HepG2 (cell line): Measurements from ENCODE around the gene CACNA1I. TPM values are rescaled to one million over a fixed set of nuclear protein-coding genes. Genes with fewer than 3 reads are reported as not detected.

ENCODE experiments used
- ATAC-seq: fragments of 200-7000 bp; cut with Tn5 transposase; 3 replicates; pipeline ENCODE4 v1.9.1; 2020; ENCODE audit warnings: mild to moderate bottlenecking, moderate library complexity
- BruUV-seq: library from RNA; stranded (reverse); fragments of 400-500 nt; replicated peaks from 2 replicates; lab custom pipeline; 2021; lab: Mats Ljungman, UMichigan
- CTCF ChIA-PET: fragments of 300-600 bp; formaldehyde crosslinking; extraction: SDS; loops from one replicate; lab custom pipeline; 2021; ENCODE audit warnings: low total read pairs, inconsistent platforms, low intra/inter-chr PET ratio; lab: Yijun Ruan, JAX
- POLR2A ChIA-PET: fragments of 350-600 bp; sonication (Branson Sonifier 250); formaldehyde crosslinking; loops from one replicate; lab custom pipeline; 2020; ENCODE audit warnings: antibody characterized with exemption, inconsistent platforms; lab: Yijun Ruan, JAX
- DNase-seq: peaks from one replicate; pipeline ENCODE4 v3.0.0-alpha.2; 2015; ENCODE audit warnings: low spot score
- FAIRE-seq: peaks from 3 replicates; lab custom pipeline; 2011; peaks lifted over from hg19 to GRCh38; lab: Jason Lieb, UNC
- H2AFZ ChIP-seq: one replicate; pipeline ENCODE4 v1.6.1; 2011; ENCODE audit warnings: low read length, inconsistent platforms
- H3K27ac ChIP-seq: fragments of 300-600 bp; 3 replicates; pipeline ENCODE4 v1.8.0; 2011; ENCODE audit warnings: mixed run types, mild to moderate bottlenecking, mixed read lengths, low read length, inconsistent platforms; ENCODE audit not compliant: insufficient read depth; ENCODE audit errors: extremely low read length
- H3K27me3 ChIP-seq, 2 experiments: fragments of 200-600 bp in 1 of 2; 2 replicates in 1 of 2; 3 replicates in 1 of 2; pipeline versions ENCODE4 v1.6.0 to v1.8.0; 2011; ENCODE audit warnings: low read length in 2 of 2, mild to moderate bottlenecking in 2 of 2, moderate library complexity in 2 of 2, inconsistent platforms in 1 of 2; ENCODE audit not compliant: insufficient read depth in 2 of 2, control insufficient read depth in 1 of 2
- H3K36me3 ChIP-seq, 2 experiments: fragments of 200-600 bp in 1 of 2; replicated peaks in 1 of 2; 2 replicates in 1 of 2; 3 replicates in 1 of 2; pipeline versions ENCODE4 v1.5.1 to v1.8.0; 2011; ENCODE audit warnings: low read length in 2 of 2, inconsistent platforms in 1 of 2; ENCODE audit not compliant: insufficient read depth in 2 of 2, control insufficient read depth in 1 of 2
- H3K4me1 ChIP-seq: 2 replicates; pipeline ENCODE4 v1.5.1; 2012; ENCODE audit warnings: low read length, inconsistent platforms; ENCODE audit not compliant: insufficient read depth
- H3K4me2 ChIP-seq: 2 replicates; pipeline ENCODE4 v1.6.0; 2011; ENCODE audit warnings: low read depth, low read length, inconsistent platforms
- H3K4me3 ChIP-seq, 3 experiments: fragments of 200-600 bp in 1 of 3; sonication (generic), shearing (Covaris generic) in 1 of 3; replicated peaks in 1 of 3; 2 replicates each; pipeline ENCODE4 v1.5.1; 2011 to 2016; ENCODE audit warnings: low read length in 3 of 3, inconsistent platforms in 2 of 3, low read depth in 2 of 3, mild to moderate bottlenecking in 2 of 3, control low read depth in 1 of 3, mixed read lengths in 1 of 3; ENCODE audit not compliant: insufficient read depth in 1 of 3
- H3K79me2 ChIP-seq: one replicate; pipeline ENCODE4 v1.6.1; 2011; ENCODE audit warnings: low read length, inconsistent platforms; ENCODE audit not compliant: insufficient read depth
- H3K9ac ChIP-seq: 2 replicates; pipeline ENCODE4 v1.6.0; 2011; ENCODE audit warnings: mild to moderate bottlenecking, low read depth, low read length, inconsistent platforms; ENCODE audit not compliant: insufficient read depth
- H3K9me3 ChIP-seq: 2 replicates; pipeline ENCODE4 v1.5.1; 2012; ENCODE audit warnings: mild to moderate bottlenecking, low read length
- H4K20me1 ChIP-seq: 2 replicates; pipeline ENCODE4 v1.6.0; 2011; ENCODE audit warnings: inconsistent platforms, mild to moderate bottlenecking, low read length, moderate library complexity; ENCODE audit not compliant: insufficient read depth
- ATF7-NPFF ChIP-seq: sonication (generic); formaldehyde crosslinking; IDR thresholded peaks from 2 replicates; pipeline ENCODE4 v1.8.1; 2023; ENCODE audit warnings: mild to moderate bottlenecking, low read depth, missing genetic modification reagents, moderate library complexity
- CENPX ChIP-seq: sonication (generic); formaldehyde crosslinking; IDR thresholded peaks from 2 replicates; pipeline ENCODE4 v1.9.0; 2021; ENCODE audit warnings: mild to moderate bottlenecking, missing genetic modification reagents, moderate library complexity
- HNF4G ChIP-seq, 2 experiments: sonication (generic) in 1 of 2; formaldehyde crosslinking in 1 of 2; IDR thresholded peaks; 2 replicates each; pipeline versions ENCODE4 v1.4.0 to v1.6.1; 2011 to 2020; ENCODE audit warnings: borderline replicate concordance in 2 of 2, low read depth in 2 of 2, mild to moderate bottlenecking in 2 of 2, low read length in 1 of 2, missing genetic modification reagents in 1 of 2, moderate library complexity in 1 of 2
- PCBP2 ChIP-seq: fragments of 200-400 bp; formaldehyde crosslinking; optimal IDR thresholded peaks from 2 replicates; pipeline ENCODE3; 2018; ENCODE audit warnings: low read length, low read depth; ENCODE audit not compliant: poor library complexity, severe bottlenecking
- SIN3A ChIP-seq: IDR thresholded peaks from 2 replicates; pipeline ENCODE4 v1.6.1; 2011; ENCODE audit warnings: low read depth, mild to moderate bottlenecking, control low read depth, low read length, borderline replicate concordance
- TBP ChIP-seq: sonication (generic); formaldehyde crosslinking; IDR thresholded peaks from 2 replicates; pipeline ENCODE4 v1.5.0; 2020; ENCODE audit warnings: missing genetic modification reagents
- ZMYM3 ChIP-seq: sonication (generic); formaldehyde crosslinking; IDR thresholded peaks from 2 replicates; pipeline ENCODE4 v1.5.1; 2020; ENCODE audit warnings: mild to moderate bottlenecking, missing genetic modification reagents
- ZNF274 ChIP-seq: sonication (generic); formaldehyde crosslinking; IDR thresholded peaks from 2 replicates; pipeline ENCODE4 v1.5.1; 2020; ENCODE audit warnings: mild to moderate bottlenecking, missing genetic modification reagents
- ZNF567 ChIP-seq: sonication (generic); formaldehyde crosslinking; IDR thresholded peaks from 2 replicates; pipeline ENCODE4 v1.8.1; 2023; ENCODE audit warnings: mild to moderate bottlenecking, missing genetic modification reagents, borderline replicate concordance
- ZNF724P ChIP-seq: sonication (generic); formaldehyde crosslinking; IDR thresholded peaks from 2 replicates; pipeline ENCODE4 v1.8.0; 2022; ENCODE audit warnings: missing genetic modification reagents, borderline replicate concordance
- WGBS: methylation state at CpG from one replicate; pipeline ENCODE4 v1.1.6; 2017; ENCODE audit warnings: low lambda C conversion rate; 5-methylcytosine and 5-hydroxymethylcytosine counted together
- in situ Hi-C: cut with HindIII; loops from 2 replicates; pipeline ENCODE4 v1.10.0; 2017; ENCODE audit warnings: low pct_unique_long_range_greater_than_20kb; ENCODE audit not compliant: extremely low pct_ligation_motif_present
- intact Hi-C: fragments of 100-400 bp; cut with micrococcal nuclease; formaldehyde crosslinking; loops from one replicate; pipeline ENCODE4 v1.10.0; 2022; ENCODE audit not compliant: unreplicated experiment
- polyA plus RNA-seq, 8 experiments: library from polyadenylated mRNA; depleted of rRNA in 3 of 8; stranded (reverse) in 7 of 8; unstranded in 1 of 8; fragments of >200 nt; fragmentation: Illumina TruSeq in 4 of 8; extraction: Trizol in 4 of 8; gene quantifications; 2 replicates each; pipeline versions ENCODE4 v1.2.1 to v1.2.3, GENCODE V29; 2011 to 2016; ENCODE audit warnings: low read depth in 4 of 8, missing spikeins in 1 of 8, mixed read lengths in 1 of 8; ENCODE audit not compliant: insufficient read depth in 1 of 8
- total RNA-seq, 5 experiments: library from RNA; depleted of rRNA; stranded (reverse); fragments of >200 nt; fragmentation: Illumina TruSeq; extraction: Trizol; gene quantifications; 2 replicates each; pipeline ENCODE4 v1.2.3, GENCODE V29; 2016; ENCODE audit warnings: low read depth in 1 of 5
- TF ChIP-seq, protein P1 (sequence below): sonication (generic); formaldehyde crosslinking; IDR thresholded peaks from 2 replicates; pipeline ENCODE4 v1.8.1; 2023; ENCODE audit warnings: mild to moderate bottlenecking, missing genetic modification reagents
- TF ChIP-seq, protein P2 (sequence below): sonication (generic); formaldehyde crosslinking; IDR thresholded peaks from 2 replicates; pipeline ENCODE4 v1.8.0; 2022; ENCODE audit warnings: missing genetic modification reagents, mild to moderate bottlenecking, borderline replicate concordance
- TF ChIP-seq, protein P3 (sequence below): sonication (generic); formaldehyde crosslinking; conservative IDR thresholded peaks from 2 replicates; pipeline ENCODE4 v1.8.0; 2022; ENCODE audit warnings: low read depth, missing genetic modification reagents
- TF ChIP-seq, protein P4 (sequence below): sonication (generic); formaldehyde crosslinking; IDR thresholded peaks from 2 replicates; pipeline ENCODE4 v1.9.0; 2022; ENCODE audit warnings: missing genetic modification reagents, mild to moderate bottlenecking, borderline replicate concordance

The CACNA1I gene
- total and polyA plus RNA-seq, 2 of the 13 experiments (the other 11 are each of a cell fraction or from before 2014, with no cell fraction given), result not detected

DNA sequence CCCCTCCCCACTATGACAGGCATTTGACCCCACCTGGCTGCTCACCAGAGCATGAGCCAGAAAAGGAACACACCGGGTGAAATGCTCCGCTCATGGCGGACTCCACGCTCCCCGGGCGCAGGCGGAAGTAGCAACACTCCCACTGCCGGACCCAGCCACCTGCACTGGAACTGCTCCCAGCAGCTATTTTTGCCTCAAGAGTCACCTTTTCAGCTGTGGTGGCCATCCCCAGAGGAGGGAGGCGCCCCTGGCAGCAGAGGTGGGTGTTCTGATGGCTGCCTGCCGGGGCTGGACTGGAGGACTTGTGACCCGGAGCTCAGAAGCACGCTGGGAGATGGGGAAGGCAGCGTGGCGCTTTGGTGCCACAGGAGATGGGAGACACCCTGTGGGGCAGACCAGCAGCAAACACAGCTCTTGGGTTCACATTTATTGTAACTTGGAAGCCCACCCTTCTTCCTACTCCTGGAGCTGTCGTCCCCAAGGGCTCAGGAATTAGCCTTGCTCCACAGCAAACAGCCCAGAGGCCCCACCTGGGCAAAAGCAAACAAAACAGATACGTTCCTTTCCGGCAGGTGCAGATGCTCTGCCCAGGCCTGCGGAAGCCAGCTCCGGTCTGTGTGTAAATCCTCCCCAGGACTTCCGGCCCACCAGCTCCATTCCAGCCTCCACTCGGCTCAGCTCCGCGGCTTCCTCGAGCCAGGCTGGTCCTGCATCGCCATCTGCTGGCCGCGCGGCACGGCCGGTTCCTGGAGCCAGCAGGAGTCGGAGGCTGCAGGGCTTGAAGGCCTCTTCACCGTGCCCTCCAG is 41.7 kb upstream of the CACNA1I start (continued):
- no peak for TF ChIP-seq TBP (CRISPR knock-in tag)
- TF ChIP-seq CENPX (CRISPR knock-in tag), result no peak
- TF ChIP-seq ZMYM3 (CRISPR knock-in tag), result peak; percentile 80; the same call in 1 of the 2 replicates

DNA sequence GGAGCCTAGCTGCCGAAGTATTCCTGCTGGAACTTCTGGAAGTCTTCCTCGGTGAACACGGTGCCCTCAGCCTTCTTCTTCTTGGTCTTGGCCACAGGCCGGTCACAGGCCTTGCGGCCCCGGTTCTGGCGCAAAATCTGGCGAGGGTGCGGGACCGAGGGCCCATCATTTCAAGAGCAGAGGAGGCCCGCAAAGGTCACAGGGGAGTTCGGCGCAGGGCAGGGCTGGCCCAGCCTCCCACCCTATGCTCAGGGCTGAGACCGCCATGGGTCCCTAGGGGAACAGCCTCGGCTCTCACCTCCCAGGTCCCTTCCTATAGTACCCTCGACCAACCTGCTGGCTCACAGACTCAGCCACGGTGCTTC is 41.1 kb upstream of the CACNA1I start:
- peaks cover 36% of the 10 kb centered on the region for H4K20me1 ChIP-seq
- peak overlapping the region; percentile 59 for H3K4me2 ChIP-seq
- H3K79me2 ChIP-seq, result peaks cover 21% of the 10 kb centered on the region
- ATAC-seq (no peak), FAIRE-seq (no peak), DNase-seq (no peak)
- H2AFZ ChIP-seq, result no peak overlapping the region
- peaks cover 83% of the 10 kb centered on the region for H3K4me1 ChIP-seq
- WGBS, result 83% methylated on average over 1 of the region's 17 CpGs
- no peaks in the 10 kb centered on the region for H3K9me3 ChIP-seq
- no peak overlapping the region for H3K27ac ChIP-seq
- POLR2A ChIA-PET, result interaction anchor here (0.8 to 11.2 kb wide), 10 partner anchors 9 to 515 kb away, joined by 3 to 167 read pairs (median 6); partner anchors contain the start of genes ATF4, MIEF1, RPL3 and TAB1
- 0 out of 6 replicates have a peak overlapping the region, but pooled peaks of 1 of the 3 experiments have one; percentile 9 for H3K4me3 ChIP-seq
- intact Hi-C loops (loop anchor here (1.0 kb wide), 1 partner anchor 36 kb away; no protein-coding TSS in a partner anchor), in situ Hi-C loops (no loop called here)
- H3K9ac ChIP-seq, result no peak overlapping the region
- no TSS peak for BruUV-seq
- no peaks in the 10 kb centered on the region; a peak in 1 of 5 replicates for H3K27me3 ChIP-seq
- peaks cover 2 to 15% of the 10 kb centered on the region in 2 experiments for H3K36me3 ChIP-seq
- CTCF ChIA-PET, result interaction anchor here (1.6 to 3.3 kb wide), 2 partner anchors 33 to 36 kb away, joined by 18 to 24 read pairs; no protein-coding TSS in a partner anchor
- TF ChIP-seq SIN3A (no peak), ZNF724P (CRISPR knock-in tag) (0 out of 2 replicates have a peak, but pooled peaks have one; percentile 22), ATF7-NPFF (peak; percentile 8; the same call in 1 of the 2 replicates), ZNF567 (no peak), PCBP2 (no peak), ZNF274 (CRISPR knock-in tag) (no peak), HNF4G (IDR thresholded peaks at IDR 0.05; ENCODE audit: borderline replicate concordance, low read depth, low read length) (no peak), HNF4G (CRISPR knock-in tag; IDR thresholded peaks at IDR 0.05; ENCODE audit: borderline replicate concordance, low read depth) (no peak)
- TF ChIP-seq, protein P1, sequence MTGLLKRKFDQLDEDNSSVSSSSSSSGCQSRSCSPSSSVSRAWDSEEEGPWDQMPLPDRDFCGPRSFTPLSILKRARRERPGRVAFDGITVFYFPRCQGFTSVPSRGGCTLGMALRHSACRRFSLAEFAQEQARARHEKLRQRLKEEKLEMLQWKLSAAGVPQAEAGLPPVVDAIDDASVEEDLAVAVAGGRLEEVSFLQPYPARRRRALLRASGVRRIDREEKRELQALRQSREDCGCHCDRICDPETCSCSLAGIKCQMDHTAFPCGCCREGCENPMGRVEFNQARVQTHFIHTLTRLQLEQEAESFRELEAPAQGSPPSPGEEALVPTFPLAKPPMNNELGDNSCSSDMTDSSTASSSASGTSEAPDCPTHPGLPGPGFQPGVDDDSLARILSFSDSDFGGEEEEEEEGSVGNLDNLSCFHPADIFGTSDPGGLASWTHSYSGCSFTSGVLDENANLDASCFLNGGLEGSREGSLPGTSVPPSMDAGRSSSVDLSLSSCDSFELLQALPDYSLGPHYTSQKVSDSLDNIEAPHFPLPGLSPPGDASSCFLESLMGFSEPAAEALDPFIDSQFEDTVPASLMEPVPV (CRISPR knock-in tag), result no peak
- TF ChIP-seq, protein P2, sequence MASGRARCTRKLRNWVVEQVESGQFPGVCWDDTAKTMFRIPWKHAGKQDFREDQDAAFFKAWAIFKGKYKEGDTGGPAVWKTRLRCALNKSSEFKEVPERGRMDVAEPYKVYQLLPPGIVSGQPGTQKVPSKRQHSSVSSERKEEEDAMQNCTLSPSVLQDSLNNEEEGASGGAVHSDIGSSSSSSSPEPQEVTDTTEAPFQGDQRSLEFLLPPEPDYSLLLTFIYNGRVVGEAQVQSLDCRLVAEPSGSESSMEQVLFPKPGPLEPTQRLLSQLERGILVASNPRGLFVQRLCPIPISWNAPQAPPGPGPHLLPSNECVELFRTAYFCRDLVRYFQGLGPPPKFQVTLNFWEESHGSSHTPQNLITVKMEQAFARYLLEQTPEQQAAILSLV (CRISPR knock-in tag), result 0 out of 2 replicates have a peak, but pooled peaks have one; percentile 21
- TF ChIP-seq, protein P3, sequence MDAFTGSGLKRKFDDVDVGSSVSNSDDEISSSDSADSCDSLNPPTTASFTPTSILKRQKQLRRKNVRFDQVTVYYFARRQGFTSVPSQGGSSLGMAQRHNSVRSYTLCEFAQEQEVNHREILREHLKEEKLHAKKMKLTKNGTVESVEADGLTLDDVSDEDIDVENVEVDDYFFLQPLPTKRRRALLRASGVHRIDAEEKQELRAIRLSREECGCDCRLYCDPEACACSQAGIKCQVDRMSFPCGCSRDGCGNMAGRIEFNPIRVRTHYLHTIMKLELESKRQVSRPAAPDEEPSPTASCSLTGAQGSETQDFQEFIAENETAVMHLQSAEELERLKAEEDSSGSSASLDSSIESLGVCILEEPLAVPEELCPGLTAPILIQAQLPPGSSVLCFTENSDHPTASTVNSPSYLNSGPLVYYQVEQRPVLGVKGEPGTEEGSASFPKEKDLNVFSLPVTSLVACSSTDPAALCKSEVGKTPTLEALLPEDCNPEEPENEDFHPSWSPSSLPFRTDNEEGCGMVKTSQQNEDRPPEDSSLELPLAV (CRISPR knock-in tag), result no peak
- TF ChIP-seq, protein P4, sequence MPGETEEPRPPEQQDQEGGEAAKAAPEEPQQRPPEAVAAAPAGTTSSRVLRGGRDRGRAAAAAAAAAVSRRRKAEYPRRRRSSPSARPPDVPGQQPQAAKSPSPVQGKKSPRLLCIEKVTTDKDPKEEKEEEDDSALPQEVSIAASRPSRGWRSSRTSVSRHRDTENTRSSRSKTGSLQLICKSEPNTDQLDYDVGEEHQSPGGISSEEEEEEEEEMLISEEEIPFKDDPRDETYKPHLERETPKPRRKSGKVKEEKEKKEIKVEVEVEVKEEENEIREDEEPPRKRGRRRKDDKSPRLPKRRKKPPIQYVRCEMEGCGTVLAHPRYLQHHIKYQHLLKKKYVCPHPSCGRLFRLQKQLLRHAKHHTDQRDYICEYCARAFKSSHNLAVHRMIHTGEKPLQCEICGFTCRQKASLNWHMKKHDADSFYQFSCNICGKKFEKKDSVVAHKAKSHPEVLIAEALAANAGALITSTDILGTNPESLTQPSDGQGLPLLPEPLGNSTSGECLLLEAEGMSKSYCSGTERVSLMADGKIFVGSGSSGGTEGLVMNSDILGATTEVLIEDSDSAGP (CRISPR knock-in tag), result no peak
